T-helper 1 cell treated with Interleukin-12 subunit alpha and Interleukin-12 subunit beta and Interleukin-4 antibody, amounts not matched to agents 30 μg/mL and 1 μg/mL, for 36 hours (primary cell): ENCODE measurements around the gene PRDX6.
"Not testable (repeated sequence)": the region's sequence is repeated elsewhere in the genome, so short reads cannot be mapped to it uniquely, and the experiment has no call there.

Experiments used
- H3K27ac Mint-ChIP-seq: one replicate; pipeline ENCODE4 v1.8.0; 2021; ENCODE audit warnings: mild to moderate bottlenecking, mixed read lengths
- H3K27me3 Mint-ChIP-seq: one replicate; pipeline ENCODE4 v1.8.0; 2021; ENCODE audit warnings: low read depth, mixed read lengths
- H3K36me3 Mint-ChIP-seq: one replicate; pipeline ENCODE4 v1.8.0; 2021; ENCODE audit warnings: low read depth, mixed read lengths
- H3K4me1 Mint-ChIP-seq: one replicate; pipeline ENCODE4 v1.8.0; 2021; ENCODE audit warnings: low read depth, mixed read lengths
- H3K4me3 Mint-ChIP-seq: one replicate; pipeline ENCODE4 v1.8.0; 2021; ENCODE audit warnings: mild to moderate bottlenecking, moderate library complexity, mixed read lengths
- H3K9me3 Mint-ChIP-seq: one replicate; pipeline ENCODE4 v1.8.0; 2021; ENCODE audit warnings: mixed read lengths

PRDX6 gene

DNA sequence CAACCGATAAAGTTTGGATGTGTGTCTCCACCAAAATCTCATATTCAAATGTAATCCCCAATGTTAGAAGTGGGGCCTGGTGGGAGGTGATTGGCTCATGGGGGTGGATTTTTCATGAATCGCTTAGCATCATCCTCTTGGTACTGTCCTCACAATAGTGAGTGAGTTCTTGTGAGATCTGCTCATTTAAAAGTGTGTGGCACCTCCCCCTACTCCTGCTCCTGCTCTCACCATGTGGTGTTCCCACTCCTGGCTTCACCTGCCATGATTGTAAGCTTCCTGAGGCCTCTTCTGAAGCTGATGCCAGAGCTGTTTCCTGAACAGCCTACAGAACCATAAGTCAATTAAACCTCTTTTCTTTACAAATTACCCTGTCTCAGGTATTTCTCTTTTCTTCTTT, 28.2 kb upstream of the PRDX6 start:
- peaks cover 32% of the 10 kb centered on the region for H3K36me3 Mint-ChIP-seq

DNA sequence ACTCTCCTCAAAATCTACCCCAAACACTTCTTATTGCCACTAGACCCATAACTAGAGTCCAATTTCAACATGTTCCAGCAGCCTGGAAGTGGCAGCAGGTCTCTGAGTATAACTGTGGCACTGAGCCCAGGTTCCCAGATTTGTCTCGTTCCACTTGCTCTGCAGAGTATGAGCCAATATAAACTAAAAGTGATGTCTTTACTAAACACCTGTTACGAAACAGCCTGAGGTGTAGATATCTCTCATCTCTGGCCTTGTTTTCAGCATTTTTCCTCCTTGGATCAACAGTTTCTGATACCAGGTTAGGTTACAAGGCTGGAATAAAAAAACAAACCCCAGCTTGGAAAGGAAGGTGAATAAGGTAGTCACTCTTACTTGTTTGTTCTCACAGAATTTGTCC, 25.2 kb upstream of the PRDX6 start:
- Mint-ChIP-seq H3K4me3 (no peak overlapping the region), H3K9me3 (peaks cover 9% of the 10 kb centered on the region), H3K36me3 (peaks cover 37% of the 10 kb centered on the region), H3K27ac (no peak overlapping the region), H3K27me3 (no peaks in the 10 kb centered on the region), H3K4me1 (peaks cover 18% of the 10 kb centered on the region)

More for the DNA sequence above, 28.2 kb upstream of the PRDX6 start:
- Mint-ChIP-seq H3K27ac (no peak overlapping the region), H3K4me1 (peaks cover 12% of the 10 kb centered on the region), H3K27me3 (no peaks in the 10 kb centered on the region), H3K9me3 (peaks cover 32% of the 10 kb centered on the region), H3K4me3 (no peak overlapping the region)

DNA sequence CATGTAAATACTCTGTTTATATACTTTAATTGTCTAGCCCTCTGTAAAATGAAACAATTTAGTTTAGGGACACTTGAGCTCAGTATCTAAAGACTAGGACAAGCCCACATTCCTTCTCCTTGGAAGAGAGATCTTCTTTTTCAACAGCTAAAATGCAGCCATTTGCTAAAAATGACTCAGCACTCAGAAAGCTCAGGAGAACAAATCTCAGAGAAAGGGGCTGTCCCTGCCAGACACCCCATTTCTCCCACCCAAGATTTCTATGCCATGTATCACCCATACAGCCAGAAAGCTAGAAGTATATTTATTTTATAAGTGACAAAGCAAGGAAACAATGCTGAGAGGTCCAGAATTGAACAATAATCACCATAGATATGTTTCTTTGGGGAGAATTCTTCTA, 23.2 kb upstream of the PRDX6 start:
- Mint-ChIP-seq H3K4me3 (no peak overlapping the region), H3K27me3 (no peaks in the 10 kb centered on the region), H3K36me3 (peaks cover 40% of the 10 kb centered on the region), H3K4me1 (peaks cover 18% of the 10 kb centered on the region), H3K27ac (no peak overlapping the region), H3K9me3 (no peaks in the 10 kb centered on the region)

DNA sequence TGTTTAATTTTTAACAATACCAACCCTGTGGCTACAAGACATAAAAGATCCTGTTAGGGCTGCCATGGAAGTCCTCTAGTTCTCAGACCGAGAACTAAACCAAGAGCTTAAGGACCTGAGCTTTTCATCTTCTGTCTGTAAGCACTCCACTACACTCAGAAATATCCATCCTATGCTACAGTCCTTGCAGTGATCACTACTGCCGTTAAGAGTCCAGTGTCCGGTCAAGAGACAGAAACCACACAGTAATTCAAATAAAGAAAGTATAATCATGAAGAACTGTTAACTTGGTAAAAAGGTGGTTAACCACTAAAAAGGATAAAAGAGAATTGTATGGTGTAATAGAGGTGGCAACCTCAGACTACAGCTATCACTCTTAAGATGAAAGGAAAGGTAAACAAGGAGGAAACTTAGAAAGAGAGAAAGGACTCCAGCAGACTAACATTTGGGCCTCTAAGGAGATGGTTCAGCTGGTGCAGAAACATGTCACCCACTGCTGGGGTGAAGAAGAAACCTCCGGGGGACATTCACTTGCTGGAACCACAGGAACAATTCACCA, 22.1 kb upstream of the PRDX6 start:
- no peak overlapping the region for H3K4me3 Mint-ChIP-seq
- peaks cover 43% of the 10 kb centered on the region for H3K36me3 Mint-ChIP-seq
- H3K27me3 Mint-ChIP-seq, result no peaks in the 10 kb centered on the region
- no peak overlapping the region for H3K27ac Mint-ChIP-seq
- peaks cover 24% of the 10 kb centered on the region for H3K4me1 Mint-ChIP-seq
- no peaks in the 10 kb centered on the region for H3K9me3 Mint-ChIP-seq

DNA sequence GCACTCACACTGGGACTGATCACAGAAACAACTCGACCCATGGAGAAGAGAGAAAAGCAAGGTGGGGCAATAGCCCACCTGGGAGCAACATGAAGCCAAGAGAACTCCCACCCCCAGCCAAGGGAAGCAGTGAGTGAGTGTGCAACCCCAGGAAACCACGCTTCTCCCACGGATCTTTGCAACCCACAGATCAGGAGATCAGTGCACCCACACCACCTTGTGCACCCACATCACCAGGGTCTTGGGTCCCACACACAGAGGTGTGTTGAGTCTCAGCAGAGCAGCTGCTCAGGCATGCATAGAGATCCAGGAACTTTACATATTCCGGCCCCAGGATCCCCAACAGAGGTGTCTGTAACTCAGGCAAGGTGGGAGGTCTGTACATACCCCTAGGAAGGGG, 17.2 kb upstream of the PRDX6 start:
- Mint-ChIP-seq H3K4me1 (peaks cover 21% of the 10 kb centered on the region), H3K27me3 (no peaks in the 10 kb centered on the region), H3K36me3 (peaks cover 65% of the 10 kb centered on the region), H3K9me3 (peaks cover 25% of the 10 kb centered on the region), H3K27ac (no peak overlapping the region), H3K4me3 (no peak overlapping the region)

DNA sequence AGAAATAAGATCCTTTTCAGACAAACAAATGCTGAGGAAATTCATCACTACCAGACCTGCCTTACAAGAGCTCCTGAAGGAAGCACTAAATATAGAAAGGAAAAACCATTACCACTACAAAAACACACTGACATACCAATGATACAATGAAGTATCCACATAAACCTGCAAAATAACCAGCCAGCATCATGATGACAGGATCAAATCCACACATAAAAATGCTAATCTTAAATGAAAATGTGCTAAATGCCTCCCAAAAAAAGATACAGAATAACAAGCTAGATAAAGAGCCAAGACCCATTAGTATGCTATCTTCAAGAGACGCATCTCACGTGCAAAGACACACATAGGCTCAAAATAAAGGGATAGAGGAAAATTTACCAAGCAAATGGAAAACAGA, 14.5 kb upstream of the PRDX6 start:
- not testable (repeated sequence) for H3K4me3 Mint-ChIP-seq, H3K27me3 Mint-ChIP-seq, H3K27ac Mint-ChIP-seq
- H3K4me1 Mint-ChIP-seq, result peaks cover 16% of the 10 kb centered on the region
- H3K9me3 Mint-ChIP-seq, result peaks cover 46% of the 10 kb centered on the region
- peaks cover 67% of the 10 kb centered on the region for H3K36me3 Mint-ChIP-seq

- not testable (repeated sequence) for H3K27ac Mint-ChIP-seq, H3K4me3 Mint-ChIP-seq, H3K27me3 Mint-ChIP-seq
- H3K4me1 Mint-ChIP-seq, result peaks cover 16% of the 10 kb centered on the region
- H3K36me3 Mint-ChIP-seq, result peaks cover 66% of the 10 kb centered on the region
- peaks cover 55% of the 10 kb centered on the region for H3K9me3 Mint-ChIP-seq
These were observed 12.9 kb upstream of the PRDX6 start for GRCh38 chr1:173464185-173464584.

DNA sequence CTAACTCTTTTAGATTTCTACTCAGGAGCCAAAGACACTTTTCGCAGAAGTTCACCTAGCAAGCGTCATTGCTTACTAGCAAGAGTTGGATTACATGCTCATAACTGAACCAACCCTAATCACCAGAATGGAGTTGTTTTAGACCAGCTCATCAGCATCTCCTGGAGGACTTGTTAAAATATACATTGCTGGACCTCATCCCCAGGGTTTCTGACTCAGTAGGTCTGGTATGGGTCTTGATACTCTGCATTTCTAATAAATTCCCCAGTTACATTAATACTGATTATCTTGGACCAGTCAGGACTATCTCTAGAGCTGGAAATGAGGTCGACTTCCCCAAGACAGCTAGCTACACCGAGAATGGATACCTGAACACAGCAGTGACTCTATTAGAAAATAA, 9.7 kb upstream of the PRDX6 start:
- H3K4me1 Mint-ChIP-seq, result peaks cover 11% of the 10 kb centered on the region
- no peak overlapping the region for H3K4me3 Mint-ChIP-seq
- H3K36me3 Mint-ChIP-seq, result peaks cover 76% of the 10 kb centered on the region
- H3K27me3 Mint-ChIP-seq, result no peaks in the 10 kb centered on the region
- H3K27ac Mint-ChIP-seq, result no peak overlapping the region
- peaks cover 81% of the 10 kb centered on the region for H3K9me3 Mint-ChIP-seq

DNA sequence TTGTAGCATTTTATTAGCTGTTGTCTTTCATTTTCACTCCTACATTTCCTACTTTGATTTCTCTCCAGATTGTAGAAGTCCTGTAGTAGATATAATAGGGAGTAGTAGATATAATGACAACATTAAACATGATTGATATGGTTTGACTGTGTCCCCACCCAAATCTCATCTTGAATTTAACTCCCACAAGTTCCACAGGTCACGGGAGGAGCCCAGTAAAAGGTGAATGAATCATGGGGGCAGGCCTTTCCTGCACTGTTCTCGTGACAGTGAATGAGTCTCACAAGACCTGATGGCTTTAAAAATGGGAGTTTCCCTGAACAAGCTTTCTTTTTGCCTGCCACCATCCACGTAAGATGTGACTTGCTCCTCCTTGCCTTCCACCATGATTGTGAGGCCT, 7.5 kb upstream of the PRDX6 start:
- Mint-ChIP-seq H3K4me1 (peaks cover 21% of the 10 kb centered on the region), H3K27ac (no peak overlapping the region), H3K9me3 (peaks cover 59% of the 10 kb centered on the region), H3K27me3 (no peaks in the 10 kb centered on the region), H3K4me3 (no peak overlapping the region), H3K36me3 (peaks cover 68% of the 10 kb centered on the region)

DNA sequence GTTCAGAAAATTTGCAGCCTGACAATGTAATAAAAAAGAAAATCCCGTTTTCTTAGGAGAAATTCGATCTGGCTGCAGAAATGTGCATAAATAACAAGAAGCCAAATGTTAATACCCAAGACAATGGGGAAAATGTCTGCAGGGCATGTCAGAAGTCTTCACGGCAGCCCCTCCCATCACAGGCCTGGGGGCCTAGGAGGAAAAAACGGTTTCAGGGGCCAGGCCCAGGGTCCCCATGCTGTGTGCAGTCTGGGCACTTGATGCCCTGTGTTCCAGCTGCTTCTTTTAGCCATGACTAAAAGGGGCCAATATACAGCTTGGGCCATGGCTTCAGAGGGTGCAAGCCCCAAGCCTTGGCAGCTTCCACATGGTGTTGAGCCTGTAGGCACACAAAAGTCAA, 6.5 kb upstream of the PRDX6 start:
- Mint-ChIP-seq H3K4me1 (peaks cover 25% of the 10 kb centered on the region), H3K4me3 (no peak overlapping the region), H3K36me3 (peaks cover 66% of the 10 kb centered on the region), H3K27me3 (no peaks in the 10 kb centered on the region), H3K27ac (no peak overlapping the region), H3K9me3 (peaks cover 50% of the 10 kb centered on the region)

GRCh38 chr1:173473599-173474011, 3.5 kb upstream of the PRDX6 start:
- Mint-ChIP-seq H3K4me1 (peaks cover 37% of the 10 kb centered on the region), H3K27ac (no peak overlapping the region), H3K27me3 (no peaks in the 10 kb centered on the region), H3K9me3 (peaks cover 32% of the 10 kb centered on the region), H3K4me3 (peak overlapping the region; percentile 48), H3K36me3 (peaks cover 50% of the 10 kb centered on the region)

GRCh38 chr1:173474097-173474779, 2.9 kb upstream of the PRDX6 start:
- Mint-ChIP-seq H3K4me1 (peaks cover 42% of the 10 kb centered on the region), H3K4me3 (peak overlapping the region; percentile 48), H3K27me3 (no peaks in the 10 kb centered on the region), H3K36me3 (peaks cover 46% of the 10 kb centered on the region), H3K9me3 (peaks cover 26% of the 10 kb centered on the region), H3K27ac (no peak overlapping the region)

DNA sequence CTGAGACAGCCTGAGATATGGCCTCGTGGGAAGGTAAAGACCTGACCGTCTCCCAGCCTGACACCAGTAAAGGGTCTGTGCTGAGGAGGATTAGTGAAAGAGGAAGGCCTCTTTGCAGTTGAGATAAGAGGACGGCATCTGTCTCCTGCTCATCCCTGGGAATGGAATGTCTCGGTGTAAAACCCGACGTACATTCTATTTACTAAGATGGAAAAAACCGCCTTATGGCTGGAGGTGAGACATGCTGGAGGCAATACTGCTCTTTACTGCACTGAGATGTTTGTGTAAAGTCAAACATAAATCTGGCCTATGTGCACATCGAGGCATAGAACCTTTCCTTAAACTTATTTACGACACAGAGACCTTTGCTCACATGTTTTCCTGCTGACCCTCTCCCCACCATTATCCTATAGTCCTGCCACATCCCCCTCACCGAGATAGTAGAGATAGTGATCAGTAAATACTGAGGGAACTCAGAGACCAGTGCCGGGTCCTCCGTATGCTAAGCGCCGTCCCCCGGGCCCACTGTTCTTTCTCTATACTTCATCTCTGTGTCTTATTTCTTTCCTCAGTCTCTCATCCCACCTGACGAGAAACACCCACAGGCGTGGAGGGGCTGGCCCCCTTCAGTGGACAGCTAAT, 2.2 kb upstream of the PRDX6 start:
- H3K4me3 Mint-ChIP-seq, result peak overlapping the region; percentile 45
- H3K36me3 Mint-ChIP-seq, result peaks cover 50% of the 10 kb centered on the region
- not testable (repeated sequence) for H3K27ac Mint-ChIP-seq, H3K27me3 Mint-ChIP-seq
- peaks cover 47% of the 10 kb centered on the region for H3K4me1 Mint-ChIP-seq
- H3K9me3 Mint-ChIP-seq, result peaks cover 22% of the 10 kb centered on the region

DNA sequence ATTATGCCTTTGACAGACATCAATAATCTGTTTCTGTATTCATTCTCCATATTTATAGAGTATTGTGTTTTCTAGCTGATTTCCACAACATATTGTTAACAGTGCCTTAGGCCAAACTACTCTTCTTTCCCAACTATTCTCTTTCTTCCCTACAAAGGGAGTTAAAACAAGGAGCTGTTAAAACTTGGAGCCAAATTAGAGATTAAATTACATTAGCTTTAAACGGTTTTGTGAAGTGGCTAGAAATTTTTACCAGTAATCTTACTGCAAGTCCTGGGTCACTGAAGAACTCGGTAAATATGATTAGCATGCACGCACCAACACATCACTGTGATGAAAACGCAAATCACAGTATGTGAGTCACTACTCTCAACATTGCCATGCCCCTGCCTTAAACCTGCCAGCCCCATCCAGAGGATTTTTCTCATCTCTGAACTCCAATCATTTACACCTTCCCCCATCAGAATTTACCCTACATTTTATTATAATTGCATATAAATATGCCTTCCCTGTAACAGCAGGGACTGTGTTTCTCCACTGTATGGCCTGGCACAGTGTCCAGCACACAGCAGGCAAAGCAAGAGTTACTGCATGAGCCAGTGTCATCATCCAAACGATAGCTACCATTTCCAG, 1.5 kb upstream of the PRDX6 start:
- H3K27ac Mint-ChIP-seq, result peak overlapping the region; percentile 66
- H3K27me3 Mint-ChIP-seq, result no peaks in the 10 kb centered on the region
- H3K36me3 Mint-ChIP-seq, result peaks cover 48% of the 10 kb centered on the region
- peaks cover 51% of the 10 kb centered on the region for H3K4me1 Mint-ChIP-seq
- peaks cover 14% of the 10 kb centered on the region for H3K9me3 Mint-ChIP-seq
- H3K4me3 Mint-ChIP-seq, result peak overlapping the region; percentile 92

GRCh38 chr1:173476197-173476664, 904 bp upstream of the PRDX6 start:
- Mint-ChIP-seq H3K27me3 (no peaks in the 10 kb centered on the region), H3K4me1 (peaks cover 51% of the 10 kb centered on the region), H3K9me3 (peaks cover 11% of the 10 kb centered on the region), H3K4me3 (peak overlapping the region; percentile 92), H3K27ac (peak overlapping the region; percentile 66), H3K36me3 (peaks cover 45% of the 10 kb centered on the region)
